ENCODE data around the gene SLFN11. TPM values are rescaled to one million over a fixed set of nuclear protein-coding genes. Genes with fewer than 3 reads are reported as not detected.

SLFN11 gene
- total and polyA plus RNA-seq, 2 experiments from 2014 or later, result not detected

- Histone ChIP-seq H2AFZ (no peak overlapping the region), H3F3A (replicated peaks; ENCODE audit: low read depth) (no peaks in the 10 kb centered on the region), H3K4me2 (no peak overlapping the region), H3K27me3 (ENCODE audit: insufficient read depth) (no peaks in the 10 kb centered on the region), H3K27ac (ENCODE audit: low read depth) (no peak overlapping the region), H4K20me1 (replicated peaks; ENCODE audit: insufficient read depth) (no peaks in the 10 kb centered on the region), H3K9me2 (ENCODE audit: insufficient read depth) (no peaks in the 10 kb centered on the region), H3K4me1 (ENCODE audit: insufficient read depth) (no peaks in the 10 kb centered on the region), H3K36me3 (ENCODE audit: insufficient read depth) (no peaks in the 10 kb centered on the region), H3K79me2 (replicated peaks; ENCODE audit: insufficient read depth) (no peaks in the 10 kb centered on the region), H3K4me3 (no peak overlapping the region)
- H3K36me3 Mint-ChIP-seq (ENCODE audit: low read depth), result peaks cover 4% of the 10 kb centered on the region; the same call in 2 of the 3 replicates
- DNase-seq (ENCODE audit: low spot score) (no peak), ATAC-seq (no peak)
- no peaks in the 10 kb centered on the region for H3K4me1 Mint-ChIP-seq
- H3K9me3 Mint-ChIP-seq, result no peaks in the 10 kb centered on the region; the same call in 2 of the 3 replicates
- TF ChIP-seq ZNF114 (CRISPR knock-in tag; IDR thresholded peaks at IDR 0.05), result no peak
- no peak for TF ChIP-seq CREB1 (CRISPR knock-in tag; IDR thresholded peaks at IDR 0.05; ENCODE audit: low read depth)
- no peak for TF ChIP-seq ZNF462 (CRISPR knock-in tag; IDR thresholded peaks at IDR 0.05)
- no peak for TF ChIP-seq EZH2phosphoT487 (IDR thresholded peaks at IDR 0.05; ENCODE audit: unreplicated experiment)
- no peak for TF ChIP-seq EZH2 (IDR thresholded peaks at IDR 0.05; ENCODE audit: low read depth, unreplicated experiment)
- TF ChIP-seq ETS1 (IDR thresholded peaks at IDR 0.05), result no peak
- TF ChIP-seq NANOG (IDR thresholded peaks at IDR 0.05; ENCODE audit: borderline replicate concordance), result no peak
- H3K27me3 Mint-ChIP-seq (ENCODE audit: insufficient read depth, low read depth, poor library complexity), result peaks cover 4% of the 10 kb centered on the region
- H3K27ac Mint-ChIP-seq, result no peak overlapping the region
- no peak overlapping the region for H3K4me3 Mint-ChIP-seq
Observed at GRCh38 chr17:35406568-35406967, 33.1 kb upstream of the SLFN11 start.

Measured in GM23338 (cell line).